HEK293T (cell line): ENCODE data around the gene DCDC1.

Experiments
- BHLHE40 ChIP-seq: fragments of 450-650 bp; IDR thresholded peaks from 2 replicates; pipeline ENCODE4 v1.6.1; 2016; ENCODE audit warnings: mild to moderate bottlenecking, moderate library complexity, borderline replicate concordance
- ELF4 ChIP-seq: fragments of 450-650 bp; IDR thresholded peaks from 2 replicates; pipeline ENCODE4 v1.6.1; 2017; ENCODE audit warnings: antibody characterized with exemption
- FOXK2 ChIP-seq: fragments of 450-650 bp; IDR thresholded peaks from 2 replicates; pipeline ENCODE4 v1.6.1; 2016; ENCODE audit warnings: mild to moderate bottlenecking
- FOXM1 ChIP-seq: fragments of 450-650 bp; IDR thresholded peaks from 2 replicates; pipeline ENCODE4 v1.6.1; 2017; ENCODE audit warnings: mild to moderate bottlenecking, borderline replicate concordance
- L3MBTL2 ChIP-seq: fragments of 450-650 bp; conservative IDR thresholded peaks from 2 replicates; pipeline ENCODE4 v1.6.1; 2016; ENCODE audit warnings: mild to moderate bottlenecking
- ZNF384 ChIP-seq: fragments of 450-650 bp; IDR thresholded peaks from 2 replicates; pipeline ENCODE4 v1.6.1; 2016

- TF ChIP-seq BHLHE40 (no peak), FOXM1 (no peak), L3MBTL2 (no peak), FOXK2 (no peak), ZNF384 (no peak), ELF4 (no peak)
Observed at GRCh38 chr11:31351168-31351567, 18.4 kb downstream of the DCDC1 start.
